ENCODE results near the gene NKAIN2.
"Not testable (repeated sequence)": the region's sequence is repeated elsewhere in the genome, so short reads cannot be mapped to it uniquely, and the experiment has no call there.

NKAIN2 gene

GRCh38 chr6:124008000-124008987 lies 204.6 kb downstream of the NKAIN2 start:
- TF ChIP-seq CTCF (IDR thresholded peaks at IDR 0.05; ENCODE audit: low read depth, low read length, missing control alignments) = no peak
- H3K4me3 ChIP-seq (replicated peaks; ENCODE audit: low read depth, low read length) = no peak overlapping the region
- DNase-seq (ENCODE audit: extremely low read depth, low read depth) = no peak

- TF ChIP-seq CTCF (IDR thresholded peaks at IDR 0.05; ENCODE audit: low read depth, low read length, missing control alignments) = no peak
- no peak for DNase-seq (ENCODE audit: extremely low read depth, low read depth)
- H3K4me3 ChIP-seq (replicated peaks; ENCODE audit: low read depth, low read length) = no peak overlapping the region
These were observed 205.5 kb downstream of the NKAIN2 start for GRCh38 chr6:124008988-124009765.

GRCh38 chr6:124010574-124010973 lies 206.9 kb downstream of the NKAIN2 start:
- H3K4me3 ChIP-seq (replicated peaks; ENCODE audit: low read depth, low read length) = no peak overlapping the region
- no peak for TF ChIP-seq CTCF (IDR thresholded peaks at IDR 0.05; ENCODE audit: low read depth, low read length, missing control alignments)
- DNase-seq (ENCODE audit: extremely low read depth, low read depth) = no peak

- TF ChIP-seq CTCF (IDR thresholded peaks at IDR 0.05; ENCODE audit: low read depth, low read length, missing control alignments) = no peak
- DNase-seq (ENCODE audit: extremely low read depth, low read depth) = no peak
- H3K4me3 ChIP-seq (replicated peaks; ENCODE audit: low read depth, low read length) = no peak overlapping the region
These were observed 207.5 kb downstream of the NKAIN2 start for GRCh38 chr6:124011180-124011579.

- DNase-seq (ENCODE audit: extremely low read depth, low read depth); H3K4me3 ChIP-seq (replicated peaks; ENCODE audit: low read depth, low read length): not testable (repeated sequence)
These were observed 218.4 kb downstream of the NKAIN2 start for GRCh38 chr6:124022051-124022450.

- no peak for DNase-seq (ENCODE audit: extremely low read depth, low read depth)
- no peak for TF ChIP-seq CTCF (IDR thresholded peaks at IDR 0.05; ENCODE audit: low read depth, low read length, missing control alignments)
These were observed 219.0 kb downstream of the NKAIN2 start for GRCh38 chr6:124022641-124023040.

GRCh38 chr6:124026694-124027093 lies 223.0 kb downstream of the NKAIN2 start:
- no peak for TF ChIP-seq CTCF (IDR thresholded peaks at IDR 0.05; ENCODE audit: low read depth, low read length, missing control alignments)
- H3K4me3 ChIP-seq (replicated peaks; ENCODE audit: low read depth, low read length) = no peak overlapping the region
- DNase-seq (ENCODE audit: extremely low read depth, low read depth) = no peak

More at GRCh38 chr6:124022641-124023040, 219.0 kb downstream of the NKAIN2 start:
- no peak overlapping the region for H3K4me3 ChIP-seq (replicated peaks; ENCODE audit: low read depth, low read length)

Measured in HFF-Myc (cell line).